ENCODE data around the gene PNPLA6.

Gene PNPLA6

DNA sequence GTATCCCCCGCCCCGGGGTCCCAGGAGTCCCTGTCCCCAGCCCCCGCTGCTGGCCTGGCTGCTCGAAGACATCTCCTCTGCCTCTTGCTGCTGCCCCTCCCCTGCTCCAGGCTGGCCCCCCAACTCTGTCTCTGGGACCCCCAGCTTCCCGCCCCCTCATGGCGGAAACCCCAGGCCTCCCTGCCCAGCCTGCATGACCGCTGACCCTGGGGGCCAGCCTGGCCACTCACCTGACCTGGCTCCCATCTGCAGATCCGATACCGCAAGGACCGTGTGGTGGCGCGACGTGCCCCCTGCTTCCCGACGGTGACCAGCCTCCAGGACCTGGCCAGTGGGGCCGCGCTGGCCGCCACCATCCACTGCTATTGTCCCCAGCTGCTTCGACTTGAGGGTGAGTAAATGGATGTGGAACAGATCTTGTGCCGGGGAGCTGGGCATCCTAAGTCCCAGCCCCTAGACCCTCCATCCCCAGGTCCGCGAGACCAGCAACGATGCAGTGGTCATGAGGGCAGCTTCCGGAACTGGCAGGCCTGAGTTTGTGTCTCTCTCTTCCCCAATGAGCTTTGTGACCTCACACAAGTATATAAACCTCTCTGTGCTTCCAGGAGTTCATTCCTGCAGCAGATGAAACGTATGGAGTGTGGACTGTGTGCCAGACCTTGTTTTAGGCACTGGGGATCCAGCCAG is 72.5 kb downstream of the PNPLA6 start:
- TF ChIP-seq, protein P1, sequence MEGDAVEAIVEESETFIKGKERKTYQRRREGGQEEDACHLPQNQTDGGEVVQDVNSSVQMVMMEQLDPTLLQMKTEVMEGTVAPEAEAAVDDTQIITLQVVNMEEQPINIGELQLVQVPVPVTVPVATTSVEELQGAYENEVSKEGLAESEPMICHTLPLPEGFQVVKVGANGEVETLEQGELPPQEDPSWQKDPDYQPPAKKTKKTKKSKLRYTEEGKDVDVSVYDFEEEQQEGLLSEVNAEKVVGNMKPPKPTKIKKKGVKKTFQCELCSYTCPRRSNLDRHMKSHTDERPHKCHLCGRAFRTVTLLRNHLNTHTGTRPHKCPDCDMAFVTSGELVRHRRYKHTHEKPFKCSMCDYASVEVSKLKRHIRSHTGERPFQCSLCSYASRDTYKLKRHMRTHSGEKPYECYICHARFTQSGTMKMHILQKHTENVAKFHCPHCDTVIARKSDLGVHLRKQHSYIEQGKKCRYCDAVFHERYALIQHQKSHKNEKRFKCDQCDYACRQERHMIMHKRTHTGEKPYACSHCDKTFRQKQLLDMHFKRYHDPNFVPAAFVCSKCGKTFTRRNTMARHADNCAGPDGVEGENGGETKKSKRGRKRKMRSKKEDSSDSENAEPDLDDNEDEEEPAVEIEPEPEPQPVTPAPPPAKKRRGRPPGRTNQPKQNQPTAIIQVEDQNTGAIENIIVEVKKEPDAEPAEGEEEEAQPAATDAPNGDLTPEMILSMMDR (conservative IDR thresholded peaks at IDR 0.05): no peak
- no peak overlapping the region for H3K27ac ChIP-seq

DNA sequence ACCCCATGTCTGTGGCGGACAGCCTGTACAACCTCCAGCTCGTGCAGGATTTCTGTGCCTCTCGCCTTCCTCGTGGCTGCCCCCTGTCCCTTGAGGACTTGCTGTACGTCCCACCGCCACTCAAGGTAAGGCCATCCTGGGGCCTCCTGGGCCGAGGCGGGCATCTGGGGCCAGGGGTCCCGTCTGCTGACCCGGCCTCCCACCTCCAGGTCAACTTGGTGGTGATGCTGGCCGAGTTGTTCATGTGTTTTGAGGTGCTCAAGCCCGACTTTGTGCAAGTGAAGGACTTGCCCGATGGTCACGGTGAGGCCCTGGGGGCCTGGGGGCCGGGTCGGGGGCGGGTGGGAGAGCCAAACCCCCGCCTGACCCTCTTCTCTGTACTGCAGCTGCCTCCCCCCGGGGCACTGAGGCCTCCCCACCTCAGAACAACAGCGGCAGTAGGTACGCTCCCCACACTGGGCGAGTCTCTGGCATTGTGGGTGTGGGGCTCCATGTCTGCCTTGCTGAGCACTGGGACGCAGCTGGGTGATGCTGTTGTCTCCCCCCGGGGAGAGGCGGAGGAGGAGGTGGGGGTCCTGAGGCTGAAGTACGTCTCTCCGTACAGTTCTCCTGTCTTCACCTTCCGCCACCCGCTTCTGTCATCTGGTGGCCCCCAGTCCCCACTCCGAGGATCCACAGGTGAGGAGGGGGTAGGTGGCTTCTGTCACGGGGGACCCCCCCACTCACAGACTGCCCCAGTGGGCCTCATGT is 75.1 kb downstream of the PNPLA6 start:
- TF ChIP-seq, protein P1 (conservative IDR thresholded peaks at IDR 0.05): no peak

More for the DNA sequence above, 75.1 kb downstream of the PNPLA6 start:
- no peak overlapping the region for H3K27ac ChIP-seq

Measured in VCaP (cell line).